MG63 (cell line): ENCODE measurements around the gene DUSP8. TPM values are rescaled to one million over a fixed set of nuclear protein-coding genes. Genes with fewer than 3 reads are reported as not detected.

ENCODE experiments used
- DNase-seq: peaks from one replicate; pipeline ENCODE4 v3.0.0-alpha.2; 2020
- H3K27me3 ChIP-seq: fragments of 250-450 bp; sonication (Bioruptor Pico); 2 replicates; pipeline ENCODE4 v1.5.1; 2020; ENCODE audit warnings: mild to moderate bottlenecking, moderate library complexity
- H3K36me3 ChIP-seq: fragments of 250-450 bp; sonication (Bioruptor Pico); 2 replicates; pipeline ENCODE4 v1.5.1; 2020; ENCODE audit warnings: mild to moderate bottlenecking, moderate library complexity
- H3K4me3 ChIP-seq: fragments of 250-450 bp; sonication (Bioruptor Pico); 2 replicates; pipeline ENCODE4 v1.5.1; 2020; ENCODE audit warnings: mild to moderate bottlenecking, moderate library complexity
- H3K9me3 ChIP-seq: fragments of 250-450 bp; sonication (Bioruptor Pico); 2 replicates; pipeline ENCODE4 v1.5.1; 2020; ENCODE audit warnings: mild to moderate bottlenecking, moderate library complexity
- total RNA-seq: library from RNA; depleted of rRNA; stranded (reverse); fragments of >200 nt; shearing (Covaris generic); gene quantifications from 2 replicates; pipeline ENCODE4 v1.2.3, GENCODE V29; 2014; ENCODE audit warnings: low replicate concordance

Gene DUSP8
- total RNA-seq, 1 experiment from 2014 or later, result 4.5 TPM

GRCh38 chr11:1532606-1533341 is 39.3 kb downstream of the DUSP8 start:
- peak; percentile 45 for DNase-seq
- H3K4me3 ChIP-seq, result no peak overlapping the region

GRCh38 chr11:1532014-1532586 is 40.0 kb downstream of the DUSP8 start:
- H3K4me3 ChIP-seq, result no peak overlapping the region
- H3K9me3 ChIP-seq, result no peaks in the 10 kb centered on the region
- no peaks in the 10 kb centered on the region for H3K27me3 ChIP-seq
- DNase-seq, result peak; percentile 84
- H3K36me3 ChIP-seq, result peaks cover 2% of the 10 kb centered on the region; the same call in 1 of the 2 replicates

More at GRCh38 chr11:1532606-1533341, 39.3 kb downstream of the DUSP8 start:
- H3K36me3 ChIP-seq, result peaks cover 2% of the 10 kb centered on the region; the same call in 1 of the 2 replicates
- H3K9me3 ChIP-seq, result no peaks in the 10 kb centered on the region
- H3K27me3 ChIP-seq, result no peaks in the 10 kb centered on the region

- no peak for DNase-seq
- no peaks in the 10 kb centered on the region for H3K27me3 ChIP-seq
- peaks cover 2% of the 10 kb centered on the region; the same call in 1 of the 2 replicates for H3K36me3 ChIP-seq
- no peaks in the 10 kb centered on the region for H3K9me3 ChIP-seq
- no peak overlapping the region for H3K4me3 ChIP-seq
These were observed 40.5 kb downstream of the DUSP8 start for GRCh38 chr11:1531449-1532013.

- Histone ChIP-seq H3K4me3 (no peak overlapping the region), H3K9me3 (no peaks in the 10 kb centered on the region), H3K27me3 (no peaks in the 10 kb centered on the region), H3K36me3 (peaks cover 2% of the 10 kb centered on the region; the same call in 1 of the 2 replicates)
- DNase-seq, result no peak
These were observed 41.2 kb downstream of the DUSP8 start for GRCh38 chr11:1530686-1531448.

GRCh38 chr11:1529774-1530173 is 42.3 kb downstream of the DUSP8 start:
- H3K27me3 ChIP-seq, result no peaks in the 10 kb centered on the region
- no peaks in the 10 kb centered on the region; the same call in 1 of the 2 replicates for H3K36me3 ChIP-seq
- no peak for DNase-seq
- no peak overlapping the region for H3K4me3 ChIP-seq
- no peaks in the 10 kb centered on the region for H3K9me3 ChIP-seq

- Histone ChIP-seq H3K27me3 (no peaks in the 10 kb centered on the region), H3K9me3 (no peaks in the 10 kb centered on the region), H3K36me3 (no peaks in the 10 kb centered on the region; the same call in 1 of the 2 replicates), H3K4me3 (no peak overlapping the region)
- no peak for DNase-seq
These were observed 42.8 kb downstream of the DUSP8 start for GRCh38 chr11:1529286-1529685.

- Histone ChIP-seq H3K4me3 (no peak overlapping the region), H3K27me3 (no peaks in the 10 kb centered on the region), H3K9me3 (no peaks in the 10 kb centered on the region), H3K36me3 (no peaks in the 10 kb centered on the region)
- DNase-seq, result no peak
These were observed 43.4 kb downstream of the DUSP8 start for GRCh38 chr11:1528710-1529109.

- Histone ChIP-seq H3K9me3 (no peaks in the 10 kb centered on the region), H3K4me3 (no peak overlapping the region), H3K27me3 (no peaks in the 10 kb centered on the region), H3K36me3 (no peaks in the 10 kb centered on the region)
- no peak for DNase-seq
These were observed 45.3 kb downstream of the DUSP8 start for GRCh38 chr11:1526785-1527184.

- Histone ChIP-seq H3K27me3 (no peaks in the 10 kb centered on the region), H3K36me3 (no peaks in the 10 kb centered on the region), H3K4me3 (no peak overlapping the region), H3K9me3 (no peaks in the 10 kb centered on the region)
- no peak for DNase-seq
These were observed 48.3 kb downstream of the DUSP8 start for GRCh38 chr11:1523779-1524178.

- no peak for DNase-seq
- Histone ChIP-seq H3K9me3 (no peaks in the 10 kb centered on the region), H3K36me3 (no peaks in the 10 kb centered on the region), H3K4me3 (no peak overlapping the region), H3K27me3 (no peaks in the 10 kb centered on the region)
These were observed 49.0 kb downstream of the DUSP8 start for GRCh38 chr11:1523077-1523476.

GRCh38 chr11:1522081-1522424 is 50.0 kb downstream of the DUSP8 start:
- H3K4me3 ChIP-seq, result no peak overlapping the region
- no peaks in the 10 kb centered on the region for H3K27me3 ChIP-seq
- DNase-seq, result no peak
- no peaks in the 10 kb centered on the region for H3K9me3 ChIP-seq
- H3K36me3 ChIP-seq, result no peaks in the 10 kb centered on the region

- Histone ChIP-seq H3K4me3 (no peak overlapping the region), H3K36me3 (no peaks in the 10 kb centered on the region), H3K9me3 (no peaks in the 10 kb centered on the region), H3K27me3 (no peaks in the 10 kb centered on the region)
- no peak for DNase-seq
These were observed 50.5 kb downstream of the DUSP8 start for GRCh38 chr11:1521382-1522080.

GRCh38 chr11:1520663-1521267 is 51.3 kb downstream of the DUSP8 start:
- DNase-seq, result no peak
- H3K4me3 ChIP-seq, result no peak overlapping the region

GRCh38 chr11:1520209-1520662 is 51.8 kb downstream of the DUSP8 start:
- H3K4me3 ChIP-seq, result no peak overlapping the region
- H3K36me3 ChIP-seq, result no peaks in the 10 kb centered on the region
- DNase-seq, result no peak
- H3K9me3 ChIP-seq, result no peaks in the 10 kb centered on the region
- H3K27me3 ChIP-seq, result no peaks in the 10 kb centered on the region

More at GRCh38 chr11:1520663-1521267, 51.3 kb downstream of the DUSP8 start:
- no peaks in the 10 kb centered on the region for H3K9me3 ChIP-seq
- no peaks in the 10 kb centered on the region for H3K36me3 ChIP-seq
- H3K27me3 ChIP-seq, result no peaks in the 10 kb centered on the region

- H3K36me3 ChIP-seq, result no peaks in the 10 kb centered on the region
- H3K4me3 ChIP-seq, result no peak overlapping the region
- H3K9me3 ChIP-seq, result no peaks in the 10 kb centered on the region
- no peaks in the 10 kb centered on the region for H3K27me3 ChIP-seq
- no peak for DNase-seq
These were observed 52.8 kb downstream of the DUSP8 start for GRCh38 chr11:1519028-1520010.
